ENCODE results near the gene C20orf173. TPM values are rescaled to one million over a fixed set of nuclear protein-coding genes. Genes with fewer than 3 reads are reported as not detected.

The C20orf173 gene
- total RNA-seq, 1 experiment from 2014 or later, result not detected

- Histone ChIP-seq H4K20me1 (ENCODE audit: insufficient read depth) (no peaks in the 10 kb centered on the region), H3K79me2 (ENCODE audit: low read depth) (no peaks in the 10 kb centered on the region), H3K27ac (no peak overlapping the region), H3K27me3 (ENCODE audit: insufficient read depth, low read depth) (no peaks in the 10 kb centered on the region), H3K36me3 (ENCODE audit: low read depth) (no peaks in the 10 kb centered on the region; the same call in none of the 2 replicates), H3K4me2 (no peak overlapping the region), H3F3A (ENCODE audit: insufficient read depth, low read depth) (peaks cover 6% of the 10 kb centered on the region; the same call in 1 of the 2 replicates), H3K4me1 (replicated peaks; ENCODE audit: insufficient read depth) (peaks cover 11% of the 10 kb centered on the region; the same call in 1 of the 2 replicates), H2AFZ (no peak overlapping the region), H3K9me3 (ENCODE audit: insufficient read depth, low read depth) (no peaks in the 10 kb centered on the region), H3K4me3 (no peak overlapping the region), H3K9me2 (ENCODE audit: insufficient read depth) (no peaks in the 10 kb centered on the region)
- no TSS peak for BruUV-seq (replicated peaks)
- ChIA-PET POLR2A (ENCODE audit: unreplicated experiment) (no interaction called here), CTCF (interaction anchor here (0.5 kb wide), 1 partner anchor 705 kb away, joined by 5 read pairs; no protein-coding TSS in a partner anchor)
- intact Hi-C loops (cut with micrococcal nuclease; ENCODE audit: unreplicated experiment), result no loop called here
- TF ChIP-seq CTCF (conservative IDR thresholded peaks at IDR 0.05) (no peak), EZH2 (IDR thresholded peaks at IDR 0.05; ENCODE audit: low read depth) (no peak)
- DNase-seq, result no peak
These were observed 20.8 kb downstream of the C20orf173 start for GRCh38 chr20:35508493-35509218.

DNA sequence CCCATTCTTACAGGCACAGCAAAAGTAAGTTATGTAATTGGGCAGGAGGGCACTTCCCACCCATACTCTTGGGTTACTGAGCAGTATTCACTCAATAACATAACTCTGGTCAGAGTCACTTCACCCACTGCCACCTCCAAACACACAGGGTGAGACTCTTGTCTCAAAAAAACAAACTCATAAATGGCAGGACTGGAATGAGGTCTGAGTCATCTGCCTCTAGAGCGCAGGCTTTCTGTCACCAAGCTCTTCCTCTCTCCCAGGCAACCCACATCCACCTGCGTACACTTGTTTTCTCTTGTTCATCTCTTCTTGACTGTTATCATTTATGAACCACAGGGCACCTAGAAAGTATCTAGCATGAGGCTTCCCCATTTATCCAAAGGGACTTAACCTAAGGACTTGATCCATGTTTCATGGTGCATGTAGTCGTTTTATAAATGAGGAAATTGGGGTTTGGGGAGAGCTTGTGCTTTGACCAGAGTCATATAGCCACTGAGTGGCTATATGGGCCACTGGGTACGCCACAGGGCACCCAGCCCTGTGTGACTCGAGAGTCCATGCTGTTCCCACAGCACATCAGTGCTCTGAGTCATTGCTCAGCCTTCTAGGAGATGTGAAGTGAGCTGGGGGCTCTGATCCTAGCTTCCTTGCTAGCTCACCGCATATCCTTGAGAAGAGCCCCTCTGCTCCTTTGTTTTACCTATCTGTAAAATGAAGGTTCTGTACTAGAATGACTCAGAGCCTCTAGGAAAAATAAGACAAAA is 22.4 kb downstream of the C20orf173 start:
- Histone ChIP-seq H3K27me3 (ENCODE audit: insufficient read depth, low read depth) (no peaks in the 10 kb centered on the region), H4K20me1 (ENCODE audit: insufficient read depth) (no peaks in the 10 kb centered on the region), H3K79me2 (ENCODE audit: low read depth) (no peaks in the 10 kb centered on the region), H3K9me3 (ENCODE audit: insufficient read depth, low read depth) (no peaks in the 10 kb centered on the region), H3K27ac (no peak overlapping the region), H3K36me3 (ENCODE audit: low read depth) (no peaks in the 10 kb centered on the region; the same call in none of the 2 replicates), H3K9me2 (ENCODE audit: insufficient read depth) (no peaks in the 10 kb centered on the region), H3K4me2 (no peak overlapping the region), H3F3A (ENCODE audit: insufficient read depth, low read depth) (peaks cover 6% of the 10 kb centered on the region; the same call in 1 of the 2 replicates), H2AFZ (no peak overlapping the region), H3K4me1 (replicated peaks; ENCODE audit: insufficient read depth) (peaks cover 11% of the 10 kb centered on the region; the same call in 1 of the 2 replicates), H3K4me3 (no peak overlapping the region)
- CTCF ChIA-PET, result interaction anchor here (0.6 to 0.7 kb wide), 3 partner anchors 177 to 825 kb away, joined by 3 to 7 read pairs (median 5); no protein-coding TSS in a partner anchor
- DNase-seq, result peak in 1 of 2 experiments; percentile 9
- TF ChIP-seq EZH2 (IDR thresholded peaks at IDR 0.05; ENCODE audit: low read depth), result no peak
- TF ChIP-seq CTCF (conservative IDR thresholded peaks at IDR 0.05), result no peak
- intact Hi-C loops (cut with micrococcal nuclease; ENCODE audit: unreplicated experiment), result no loop called here
- POLR2A ChIA-PET (ENCODE audit: unreplicated experiment), result interaction anchor here (0.6 kb wide), 2 partner anchors 33 to 446 kb away, joined by 4 to 5 read pairs; no protein-coding TSS in a partner anchor
- BruUV-seq (replicated peaks), result no TSS peak

DNA sequence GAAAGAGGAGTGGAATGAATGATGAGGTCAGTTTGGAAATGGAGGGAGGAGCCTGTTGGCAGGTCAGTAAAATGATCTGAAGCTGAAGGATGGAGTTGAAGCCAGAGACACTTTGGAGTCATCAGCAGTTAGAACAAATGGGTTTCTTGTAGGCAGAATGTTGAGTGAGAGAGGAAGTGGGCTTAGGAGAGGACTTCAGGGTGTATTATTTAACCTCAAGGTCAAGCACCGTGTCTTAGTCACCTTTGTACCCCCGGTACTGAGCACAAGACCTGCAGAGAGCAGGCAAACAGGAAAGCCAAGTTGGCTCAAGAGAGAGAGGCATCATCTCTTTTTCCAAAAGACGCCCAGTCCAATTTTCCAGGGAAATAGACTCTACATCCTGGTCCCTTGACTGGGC is 23.3 kb downstream of the C20orf173 start:
- Histone ChIP-seq H3K79me2 (ENCODE audit: low read depth) (no peaks in the 10 kb centered on the region), H3K4me1 (replicated peaks; ENCODE audit: insufficient read depth) (peaks cover 11% of the 10 kb centered on the region; the same call in 1 of the 2 replicates), H3K27ac (no peak overlapping the region), H3K9me3 (ENCODE audit: insufficient read depth, low read depth) (no peaks in the 10 kb centered on the region), H3F3A (ENCODE audit: insufficient read depth, low read depth) (peaks cover 6% of the 10 kb centered on the region; the same call in 1 of the 2 replicates), H3K4me3 (no peak overlapping the region), H4K20me1 (ENCODE audit: insufficient read depth) (no peaks in the 10 kb centered on the region), H3K4me2 (no peak overlapping the region), H3K27me3 (ENCODE audit: insufficient read depth, low read depth) (no peaks in the 10 kb centered on the region), H3K9me2 (ENCODE audit: insufficient read depth) (no peaks in the 10 kb centered on the region), H2AFZ (no peak overlapping the region), H3K36me3 (ENCODE audit: low read depth) (no peaks in the 10 kb centered on the region; the same call in 1 of the 2 replicates)
- no peak for DNase-seq
- intact Hi-C loops (cut with micrococcal nuclease; ENCODE audit: unreplicated experiment), result no loop called here
- ChIA-PET CTCF (no interaction called here), POLR2A (ENCODE audit: unreplicated experiment) (interaction anchor here (0.7 kb wide), 1 partner anchor 511 kb away, joined by 3 read pairs; no protein-coding TSS in a partner anchor)
- TF ChIP-seq EZH2 (IDR thresholded peaks at IDR 0.05; ENCODE audit: low read depth) (no peak), CTCF (conservative IDR thresholded peaks at IDR 0.05) (no peak)
- no TSS peak for BruUV-seq (replicated peaks)
